ENCODE results near the gene KRT86.

- TF ChIP-seq CTCF (conservative IDR thresholded peaks at IDR 0.05 in 1 of 2, IDR thresholded peaks at IDR 0.05 in 1 of 2; ENCODE audit: low read depth in 1 of 2, low read length in 2 of 2) (no peak), EZH2 (IDR thresholded peaks at IDR 0.05; ENCODE audit: low read length, missing control alignments) (no peak)
These were observed 20.1 kb upstream of the KRT86 start for GRCh38 chr12:52254180-52254964.
